ENCODE data around the gene RNPS1.

The RNPS1 gene, protein sequence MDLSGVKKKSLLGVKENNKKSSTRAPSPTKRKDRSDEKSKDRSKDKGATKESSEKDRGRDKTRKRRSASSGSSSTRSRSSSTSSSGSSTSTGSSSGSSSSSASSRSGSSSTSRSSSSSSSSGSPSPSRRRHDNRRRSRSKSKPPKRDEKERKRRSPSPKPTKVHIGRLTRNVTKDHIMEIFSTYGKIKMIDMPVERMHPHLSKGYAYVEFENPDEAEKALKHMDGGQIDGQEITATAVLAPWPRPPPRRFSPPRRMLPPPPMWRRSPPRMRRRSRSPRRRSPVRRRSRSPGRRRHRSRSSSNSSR

DNA sequence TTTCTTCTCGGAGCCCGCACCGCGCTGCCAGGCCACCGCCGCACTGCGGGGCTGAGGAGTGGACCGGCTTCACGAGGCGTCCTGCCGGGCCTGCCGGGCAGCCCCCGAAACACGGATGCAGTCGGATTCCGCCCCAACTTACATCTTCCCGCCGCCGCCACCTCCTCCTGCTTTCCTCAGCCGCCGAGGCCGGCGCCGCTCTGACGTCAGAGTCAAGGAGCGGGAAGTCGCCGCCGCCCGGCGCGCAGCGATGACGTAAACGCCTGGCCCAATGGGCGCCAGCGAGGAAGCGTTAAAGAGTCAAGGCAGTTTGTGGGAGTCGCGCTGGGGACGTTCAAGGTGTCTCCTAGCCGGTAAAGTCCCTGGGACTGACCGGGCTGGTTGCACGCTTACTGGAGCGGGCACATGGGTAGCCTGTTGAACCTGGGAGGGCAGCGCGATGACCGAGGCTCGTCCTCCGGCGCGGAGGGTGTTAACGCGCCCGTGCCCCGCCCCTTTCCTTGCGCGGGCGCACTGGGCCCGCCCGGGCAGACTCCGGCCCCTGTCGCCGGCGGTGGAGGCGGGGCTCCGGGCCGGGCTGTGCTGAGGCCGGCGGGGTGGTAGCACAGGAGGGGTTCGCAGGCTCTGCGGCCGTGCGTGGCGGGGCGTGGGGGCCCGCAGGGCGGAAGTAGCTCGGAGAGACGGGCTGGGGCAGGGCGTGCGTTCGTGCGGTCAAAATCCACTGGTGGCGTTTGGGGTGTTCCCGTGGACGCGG, at the start of gene RNPS1:
RNPS1 (minus strand) TSS at position 214 of the 754 bp plus-strand sequence. CDS start 3,483 bp downstream, outside the sequence.
- peak; percentile 92 to 96 (median 95) for DNase-seq (ENCODE audit: low read depth in 4 of 4, low spot score in 1 of 4)

GRCh38 chr16:2317231-2318020, 49.5 kb upstream of the RNPS1 start:
- DNase-seq (ENCODE audit: low read depth in 4 of 4, low spot score in 1 of 4): no peak

DNA sequence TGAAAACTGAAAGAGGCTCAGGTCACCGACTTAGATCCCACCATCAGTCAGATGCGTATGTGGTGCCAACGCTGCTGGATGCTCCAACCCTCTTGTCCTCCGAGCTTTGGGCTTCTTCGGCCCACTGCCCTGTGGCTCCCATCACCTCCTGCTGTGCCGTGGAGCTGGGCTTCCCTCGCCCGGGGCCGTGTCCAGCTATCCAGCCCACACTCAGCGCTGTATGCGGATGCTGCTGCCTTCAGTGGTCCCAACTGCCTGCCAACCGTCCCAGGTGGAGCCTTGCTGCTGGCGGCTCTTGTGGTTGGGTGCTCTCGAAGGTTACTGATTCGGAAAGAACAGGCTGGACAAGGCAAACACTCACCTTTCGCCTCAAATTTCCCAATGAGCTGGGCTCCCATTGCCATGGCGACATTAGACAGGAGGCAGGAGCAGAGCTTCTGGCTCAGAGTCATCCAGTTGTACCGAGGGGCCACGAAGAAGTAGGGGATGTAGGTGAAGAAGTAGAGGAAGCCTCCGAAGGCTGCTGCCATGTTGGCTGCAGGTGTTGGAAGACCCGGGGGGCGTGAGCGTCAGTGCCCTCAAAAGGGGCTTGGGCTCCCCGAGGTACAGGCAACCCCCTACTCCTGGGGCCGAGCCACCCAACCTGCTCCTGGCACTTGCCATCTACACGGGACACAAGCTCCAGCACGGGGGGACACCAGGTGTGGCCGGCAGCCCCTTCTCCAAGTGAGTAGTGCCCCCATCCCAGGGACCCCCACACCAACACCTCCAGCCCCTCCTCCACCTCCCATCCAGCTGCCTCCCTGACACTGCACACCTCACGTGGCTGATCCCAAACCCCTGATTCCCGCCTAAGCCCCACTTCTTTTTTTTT, 40.4 kb upstream of the RNPS1 start:
- DNase-seq (ENCODE audit: low read depth in 4 of 4, low spot score in 1 of 4): no peak

DNA sequence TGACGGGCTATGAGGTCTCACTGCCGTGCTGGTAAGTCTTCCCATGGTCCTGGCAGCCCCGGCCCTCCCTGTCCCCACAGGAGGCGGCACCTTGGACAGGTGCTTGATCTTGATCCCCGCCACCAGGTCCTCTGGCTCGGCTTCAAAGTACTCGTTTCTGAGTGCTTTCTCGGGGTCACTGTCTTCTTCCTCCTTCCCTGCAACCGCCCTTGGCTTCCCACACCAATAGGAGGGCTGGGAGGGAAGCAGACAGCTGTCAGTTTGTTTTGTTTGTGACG, 31.9 kb upstream of the RNPS1 start:
- no peak for DNase-seq (ENCODE audit: low read depth in 4 of 4, low spot score in 1 of 4)

- no peak for DNase-seq (ENCODE audit: low read depth in 4 of 4, low spot score in 1 of 4)
Measured at GRCh38 chr16:2299121-2299914, 31.4 kb upstream of the RNPS1 start.

DNA sequence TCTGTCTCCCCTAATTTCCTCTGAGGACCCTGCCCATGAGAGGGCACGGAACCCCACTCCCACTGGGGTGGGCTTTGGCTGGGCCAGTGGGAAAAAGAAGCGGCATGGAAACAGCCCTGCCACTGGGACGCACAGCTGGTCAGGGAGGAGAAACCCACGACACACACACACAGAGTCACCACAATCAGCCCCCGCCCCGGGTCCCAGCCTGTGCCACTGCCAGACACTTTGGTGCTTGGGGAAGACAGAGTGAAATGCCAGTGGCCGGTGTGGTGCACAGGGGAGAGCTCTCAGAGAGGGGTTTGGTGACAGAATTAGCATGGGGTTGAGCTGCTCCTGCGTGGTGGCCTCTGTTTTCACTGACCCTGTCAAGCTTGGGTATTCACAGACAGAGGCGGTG, 30.7 kb upstream of the RNPS1 start:
- DNase-seq (ENCODE audit: low read depth in 4 of 4, low spot score in 1 of 4): no peak

DNA sequence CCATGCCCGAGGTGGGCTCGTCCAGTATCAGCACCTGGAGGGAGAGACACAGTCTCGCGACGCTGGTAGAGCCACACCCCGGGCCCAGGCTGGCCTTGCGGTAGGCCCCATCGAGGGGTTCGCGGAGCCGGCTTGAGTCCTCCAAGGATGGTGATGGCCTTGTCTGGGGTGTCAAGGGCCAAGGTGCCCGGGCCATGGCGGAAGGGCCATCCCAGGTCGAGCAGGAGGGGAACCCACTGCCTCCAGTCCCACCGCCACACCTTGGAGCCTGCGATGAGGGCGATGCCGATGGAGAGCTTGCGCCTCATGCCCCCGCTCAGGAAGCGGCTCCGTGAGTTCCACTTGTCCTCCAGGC, 29.6 kb upstream of the RNPS1 start:
- no peak for DNase-seq (ENCODE audit: low read depth in 4 of 4, low spot score in 1 of 4)

GRCh38 chr16:2296661-2297505, 29.0 kb upstream of the RNPS1 start:
- no peak for DNase-seq (ENCODE audit: low read depth in 4 of 4, low spot score in 1 of 4)

- no peak for DNase-seq (ENCODE audit: low read depth in 4 of 4, low spot score in 1 of 4)
Measured at GRCh38 chr16:2295056-2295798, 27.3 kb upstream of the RNPS1 start.

DNA sequence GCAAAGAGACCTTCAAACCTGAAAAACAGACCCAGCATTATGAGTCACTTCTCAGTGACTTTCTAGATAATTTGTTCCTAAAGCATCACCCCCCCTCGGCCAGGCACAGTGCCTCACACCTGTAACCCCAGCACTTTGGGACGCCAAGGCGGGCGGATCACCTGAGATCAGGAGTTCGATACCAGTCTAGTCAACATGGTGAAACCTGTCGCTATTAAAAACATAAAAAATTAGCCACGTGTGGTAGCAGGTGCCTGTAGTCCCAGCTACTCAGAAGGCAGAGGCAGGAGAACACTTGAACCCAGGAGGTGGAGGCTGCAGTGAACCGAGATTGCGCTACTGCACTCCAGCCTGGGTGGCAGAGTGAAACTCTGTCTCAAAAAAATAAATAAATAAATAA, 24.3 kb upstream of the RNPS1 start:
- DNase-seq (ENCODE audit: low read depth in 4 of 4, low spot score in 1 of 4): no peak

DNA sequence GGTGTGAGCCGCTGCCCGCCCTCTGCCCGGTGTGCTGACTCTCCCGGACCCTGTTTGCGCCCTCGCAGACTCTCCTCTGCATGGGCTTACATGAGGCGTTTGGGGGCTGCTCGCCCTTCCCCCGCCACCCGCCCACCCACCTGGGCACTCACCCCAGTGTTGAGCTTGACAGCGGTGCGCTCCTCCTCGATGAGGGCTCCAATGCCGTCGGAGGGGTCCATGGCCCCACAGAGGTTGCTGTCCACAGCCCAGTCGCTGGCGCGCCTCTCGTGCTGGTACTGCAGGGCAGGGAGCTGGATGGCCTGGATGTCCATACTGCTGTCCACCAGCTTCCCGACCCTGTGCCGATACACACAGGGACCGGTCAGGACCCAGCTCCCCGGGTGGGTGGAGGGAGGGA, 21.4 kb upstream of the RNPS1 start:
- DNase-seq (ENCODE audit: low read depth in 4 of 4, low spot score in 1 of 4): no peak

- no peak for DNase-seq (ENCODE audit: low read depth in 4 of 4, low spot score in 1 of 4)
Measured at GRCh38 chr16:2288726-2289125, 20.8 kb upstream of the RNPS1 start.

DNA sequence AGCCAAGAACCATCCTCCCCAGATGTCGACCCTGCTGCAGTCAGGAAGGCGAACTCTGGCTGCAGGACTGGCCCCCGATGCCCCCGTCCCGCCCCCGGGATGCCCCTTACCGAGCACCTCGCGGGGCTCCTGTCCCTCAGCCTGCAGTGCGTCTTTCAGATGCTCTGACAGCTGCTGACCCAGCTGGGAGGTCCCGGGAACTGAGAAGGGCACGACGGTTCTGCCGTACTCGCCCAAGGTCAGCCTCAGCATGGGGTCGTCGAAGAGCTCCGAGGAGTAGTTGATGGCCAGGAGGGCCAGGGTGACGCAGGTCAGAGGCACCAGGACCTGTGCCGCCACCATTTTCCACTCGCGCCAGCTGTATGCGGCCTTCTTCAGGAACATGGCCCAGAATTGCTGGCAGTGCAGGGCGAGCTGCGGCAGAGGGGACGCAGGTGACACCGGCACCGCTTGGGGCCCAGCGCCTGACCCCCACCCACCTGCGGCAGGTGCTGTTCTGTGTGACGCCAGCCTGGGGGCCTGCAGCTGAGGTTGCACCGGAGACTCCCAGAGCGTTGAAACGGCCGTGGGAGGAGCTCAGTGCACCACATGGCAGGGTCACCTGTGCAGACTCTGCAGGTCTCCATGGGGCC, 20.1 kb upstream of the RNPS1 start:
- no peak for DNase-seq (ENCODE audit: low read depth in 4 of 4, low spot score in 1 of 4)

DNA sequence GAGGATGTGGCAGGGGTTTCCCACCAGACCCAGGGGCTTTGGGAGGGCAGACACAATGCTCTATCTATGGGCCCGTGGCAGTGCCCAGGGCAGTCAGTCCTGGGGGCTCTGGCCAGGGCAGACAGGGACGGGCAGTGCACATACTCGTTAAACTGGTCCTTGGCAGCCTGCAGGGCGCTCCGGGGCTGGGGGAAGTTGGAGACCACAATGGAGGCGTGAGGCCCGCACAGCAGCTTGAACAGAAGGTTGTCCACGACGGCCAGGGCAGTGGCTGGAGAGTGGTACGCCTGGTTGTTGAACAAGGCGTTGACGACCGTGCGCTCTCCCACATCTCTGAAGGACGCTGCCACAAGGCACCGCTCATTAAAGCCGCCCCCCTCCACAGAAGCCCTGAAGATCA, 18.6 kb upstream of the RNPS1 start:
- DNase-seq (ENCODE audit: low read depth in 4 of 4, low spot score in 1 of 4): no peak

DNA sequence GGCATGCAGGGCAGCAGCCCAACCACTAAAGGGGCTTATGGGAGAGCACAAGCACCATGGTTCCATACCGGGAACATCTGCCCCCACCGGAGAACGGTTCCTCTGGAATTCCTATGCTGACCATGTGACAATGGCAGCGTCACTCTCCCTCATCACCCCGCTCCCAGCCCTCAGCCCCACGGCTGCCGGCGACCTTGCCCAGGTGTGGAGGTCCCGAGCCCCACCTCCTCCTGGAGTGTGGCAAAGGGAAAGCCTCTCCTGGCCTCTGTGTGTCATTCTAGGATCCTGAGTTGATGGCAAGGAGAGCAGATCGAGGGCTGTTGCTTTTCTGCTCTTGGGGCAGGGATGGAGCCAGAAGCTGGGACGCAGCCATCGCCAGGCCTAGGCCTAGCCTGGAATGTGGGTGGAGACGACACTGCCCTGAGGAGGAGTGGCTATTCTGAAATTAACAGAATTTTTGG, 17.8 kb upstream of the RNPS1 start:
- DNase-seq (ENCODE audit: low read depth in 4 of 4, low spot score in 1 of 4): no peak

DNA sequence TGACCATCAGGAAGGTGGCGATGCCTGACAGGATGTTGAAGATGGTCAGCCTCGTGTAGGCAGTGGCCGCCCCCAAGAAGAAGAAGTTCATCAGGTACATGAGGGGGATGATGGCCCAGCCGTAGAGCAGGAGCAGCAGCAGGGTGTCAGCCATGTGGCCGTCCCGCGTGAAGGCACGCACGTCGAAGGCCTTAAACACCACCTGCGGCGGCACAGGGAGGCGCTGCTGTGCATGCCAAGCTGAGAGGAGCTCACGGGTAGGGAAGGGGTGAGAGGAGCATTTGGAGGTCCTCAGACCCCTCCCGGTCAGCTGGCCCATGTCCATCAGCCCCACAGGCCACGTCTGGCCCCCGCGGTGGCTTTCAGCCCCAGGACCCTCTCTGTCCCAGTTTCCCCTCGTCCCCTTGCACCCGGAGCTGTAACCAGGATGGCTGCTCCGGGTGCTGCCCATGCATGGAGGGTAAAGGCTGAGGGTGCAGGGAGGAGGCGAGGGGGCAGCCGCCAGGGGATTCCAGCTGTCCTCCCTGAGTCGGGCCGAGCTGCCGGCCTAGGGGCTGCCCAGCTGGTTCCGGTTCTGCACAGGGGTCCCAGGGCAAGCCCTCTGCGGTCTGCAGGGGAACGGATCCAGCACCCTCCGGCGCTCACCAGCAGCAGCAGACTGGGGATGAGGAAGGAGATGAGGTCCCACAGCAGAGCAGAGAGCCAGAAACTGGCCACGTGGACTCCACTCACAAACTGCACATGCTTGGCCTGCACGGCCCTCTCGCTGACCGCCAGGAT, 17.1 kb upstream of the RNPS1 start:
- no peak for DNase-seq (ENCODE audit: low read depth in 4 of 4, low spot score in 1 of 4)

DNA sequence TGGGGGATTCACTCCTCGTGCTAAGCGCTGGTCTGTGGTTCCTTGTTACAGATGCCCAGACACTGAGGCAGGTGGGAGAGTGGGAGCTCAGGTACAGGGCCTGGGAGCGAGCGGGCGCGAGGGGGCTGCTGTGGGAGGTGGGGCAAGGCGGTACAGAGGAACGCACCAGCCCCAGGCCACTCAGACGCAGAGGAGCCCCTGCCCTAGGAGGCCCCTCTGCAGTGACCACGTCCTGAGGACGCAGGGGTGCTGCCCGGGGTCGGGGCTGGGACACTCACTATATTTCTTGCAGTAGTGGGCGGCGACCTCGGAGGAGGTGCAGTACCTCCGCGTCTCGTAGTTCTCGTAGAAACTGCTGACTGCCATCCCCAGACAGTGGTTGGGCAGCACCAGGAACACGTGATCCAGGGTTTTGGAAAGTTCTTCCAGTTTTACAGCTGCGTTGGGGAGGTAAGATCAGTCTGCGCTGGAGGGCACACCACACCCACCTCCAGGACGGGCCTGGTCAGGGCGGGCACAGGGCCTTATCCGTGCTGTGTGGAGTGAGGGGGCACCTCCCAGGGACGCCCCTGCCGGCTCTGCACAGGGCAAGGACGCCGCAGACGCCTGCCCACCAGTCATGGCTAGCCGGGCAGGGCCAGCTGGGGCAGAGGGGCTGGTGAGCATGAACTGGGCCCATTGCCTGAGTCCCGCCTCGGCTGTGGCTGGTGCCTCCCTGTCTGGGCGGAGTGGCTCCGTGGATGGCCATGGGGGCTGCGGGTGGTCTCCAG, 16.3 kb upstream of the RNPS1 start:
- no peak for DNase-seq (ENCODE audit: low read depth in 4 of 4, low spot score in 1 of 4)
